ENCODE data around the gene ZNF444. TPM values are rescaled to one million over a fixed set of nuclear protein-coding genes. Genes with fewer than 3 reads are reported as not detected.
A peak's percentile ranks its signal among the peaks of the same experiment; 100 is the strongest.
"Not testable (repeated sequence)": the region's sequence is repeated elsewhere in the genome, so short reads cannot be mapped to it uniquely, and the experiment has no call there.

Gene ZNF444
- 23.4 and 36.1 TPM in 2 replicates for total RNA-seq (2014; rRNA removed; shearing (Covaris generic))

DNA sequence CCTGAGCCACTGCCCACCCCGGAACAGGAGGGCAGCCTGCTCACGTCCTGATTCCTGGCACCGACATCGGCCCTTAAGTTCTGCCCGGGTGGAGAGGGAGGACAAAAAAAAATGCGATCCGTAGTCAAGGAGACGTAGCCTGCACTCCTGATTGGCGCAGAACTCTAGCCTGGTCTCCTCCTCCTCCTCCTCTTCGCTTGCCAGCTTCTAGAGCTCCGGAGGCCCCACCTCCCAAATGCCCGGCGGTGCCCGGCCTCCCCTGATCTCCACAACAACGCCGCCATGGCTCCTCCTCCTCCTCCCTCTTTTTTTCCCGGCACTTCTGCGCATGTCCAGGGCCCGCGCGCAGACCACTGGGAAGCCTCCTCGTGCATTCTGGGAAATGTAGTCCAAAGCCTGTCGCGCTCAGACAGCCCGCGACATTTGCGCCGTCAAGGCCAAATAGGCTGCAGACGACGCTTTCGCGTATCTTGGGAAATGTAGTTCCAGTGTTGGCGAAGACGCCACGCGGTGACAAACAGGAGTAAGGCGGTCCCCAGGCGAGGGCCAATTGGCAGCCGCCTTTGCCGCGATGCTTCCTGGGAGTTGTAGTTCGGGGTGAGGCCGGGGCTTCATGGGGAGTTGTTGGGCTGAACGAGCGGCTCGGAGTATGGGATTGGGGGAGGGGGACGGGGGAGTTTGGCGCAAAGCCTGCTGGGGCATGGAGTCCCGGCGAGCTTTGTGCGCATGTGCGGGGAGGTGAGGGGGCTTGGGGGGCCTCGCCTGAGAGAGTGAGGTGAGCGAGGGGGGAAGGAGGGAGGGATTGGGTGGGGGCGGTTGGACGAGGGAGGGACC lies at the start of gene ZNF444:
ZNF444 (plus strand) TSS at position 705 of the 834 bp plus-strand sequence. CDS start 5,625 bp downstream, outside the sequence.
- H3K27me3 ChIP-seq (replicated peaks) = no peaks in the 10 kb centered on the region
- peak within 1 kb of the TSS; percentile 69 for H3K27ac ChIP-seq
- H3K36me3 ChIP-seq = 0 out of 2 replicates have a peak, but pooled peaks cover 4% of the 10 kb centered on the region
- DNase-seq (ENCODE audit: low read depth in 1 of 2, low spot score in 2 of 2) = peak; percentile 99 to 100
- peaks cover 5% of the 10 kb centered on the region; the same call in 1 of the 2 replicates for H3K4me1 ChIP-seq (replicated peaks)
- H3K4me3 ChIP-seq = peak within 1 kb of the TSS; percentile 43
- no peaks in the 10 kb centered on the region for H3K9me3 ChIP-seq (replicated peaks)

DNA sequence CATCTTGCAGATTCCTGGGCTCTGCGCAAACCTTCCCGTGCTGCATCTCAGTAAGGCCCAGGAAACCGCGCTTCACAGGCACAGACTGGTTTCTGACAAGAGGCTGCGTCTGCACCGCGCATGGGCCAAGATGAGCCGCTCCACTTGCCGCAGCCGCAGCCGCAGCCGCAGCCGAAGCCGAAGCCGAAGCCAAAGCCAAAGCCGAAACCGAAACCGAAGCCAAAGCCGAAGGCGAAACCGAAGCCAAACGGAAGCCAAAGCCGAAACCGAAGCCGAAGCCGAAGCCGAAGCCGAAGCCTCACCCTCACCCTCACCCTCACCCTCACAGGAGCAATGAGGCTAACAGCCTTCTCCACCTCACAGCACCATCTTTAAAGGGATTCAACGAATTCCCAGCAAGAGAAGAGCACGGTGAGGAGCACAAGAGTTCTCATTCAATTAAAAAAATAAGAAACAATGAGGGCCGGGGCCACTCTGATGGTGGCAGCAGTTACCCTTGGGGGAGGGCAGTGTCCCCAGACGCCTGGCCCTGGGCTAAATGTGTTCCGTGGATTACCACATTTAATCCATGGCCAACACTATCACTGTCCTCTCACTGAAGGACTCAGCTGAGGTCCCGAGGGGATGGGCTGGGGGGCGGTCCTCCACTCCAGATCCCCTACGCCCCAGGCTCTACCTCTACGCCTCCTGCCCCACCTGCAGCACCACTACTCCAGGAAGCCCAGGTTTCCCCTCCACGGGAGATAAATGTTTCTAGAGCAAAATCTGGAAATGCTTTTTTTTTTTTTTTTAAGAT lies 49.1 kb upstream of the ZNF444 start:
- no peaks in the 10 kb centered on the region for H3K4me1 ChIP-seq (replicated peaks)
- no peak overlapping the region for H3K4me3 ChIP-seq
- H3K27me3 ChIP-seq (replicated peaks) = no peaks in the 10 kb centered on the region
- no peak for DNase-seq (ENCODE audit: low read depth in 1 of 2, low spot score in 2 of 2)
- no peak overlapping the region for H3K27ac ChIP-seq
- peaks cover 20% of the 10 kb centered on the region for H3K9me3 ChIP-seq (replicated peaks)
- H3K36me3 ChIP-seq = peaks cover 56% of the 10 kb centered on the region

GRCh38 chr19:56092685-56093631 lies 48.1 kb upstream of the ZNF444 start:
- Histone ChIP-seq H3K4me3 (no peak overlapping the region), H3K36me3 (peaks cover 57% of the 10 kb centered on the region), H3K27me3 (replicated peaks) (no peaks in the 10 kb centered on the region), H3K9me3 (replicated peaks) (peaks cover 21% of the 10 kb centered on the region), H3K27ac (no peak overlapping the region), H3K4me1 (replicated peaks) (no peaks in the 10 kb centered on the region)
- DNase-seq (ENCODE audit: low read depth in 1 of 2, low spot score in 2 of 2) = no peak

DNA sequence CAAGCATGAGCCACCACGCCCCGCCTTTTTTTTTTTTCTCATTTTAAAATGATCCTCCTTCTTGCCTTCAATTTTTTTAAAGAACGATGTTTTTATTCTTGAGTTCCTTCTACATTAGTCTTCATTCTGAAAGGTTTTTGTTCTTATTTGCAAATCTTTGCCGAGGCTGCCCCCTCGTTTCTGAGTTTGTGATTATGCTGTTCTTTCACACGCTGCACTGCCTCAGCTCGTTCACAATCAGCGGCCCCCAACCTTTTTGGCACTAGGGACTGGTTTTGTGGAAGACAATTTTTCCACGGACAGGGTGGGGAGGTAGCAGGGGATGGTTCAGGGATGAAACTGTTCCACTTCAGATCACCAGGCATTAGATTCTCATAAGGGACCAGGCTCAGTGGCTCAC lies 46.6 kb upstream of the ZNF444 start:
- Histone ChIP-seq H3K27ac (no peak overlapping the region), H3K27me3 (replicated peaks) (no peaks in the 10 kb centered on the region), H3K4me1 (replicated peaks) (no peaks in the 10 kb centered on the region), H3K36me3 (peaks cover 58% of the 10 kb centered on the region), H3K4me3 (no peak overlapping the region), H3K9me3 (replicated peaks) (peaks cover 28% of the 10 kb centered on the region)
- DNase-seq (ENCODE audit: low read depth in 1 of 2, low spot score in 2 of 2) = no peak

- Histone ChIP-seq H3K27ac (no peak overlapping the region), H3K4me3 (no peak overlapping the region), H3K4me1 (replicated peaks) (no peaks in the 10 kb centered on the region), H3K27me3 (replicated peaks) (no peaks in the 10 kb centered on the region), H3K36me3 (peaks cover 52% of the 10 kb centered on the region), H3K9me3 (replicated peaks) (peaks cover 28% of the 10 kb centered on the region)
- DNase-seq (ENCODE audit: low read depth in 1 of 2, low spot score in 2 of 2) = no peak
Measured at GRCh38 chr19:56096665-56097064, 44.4 kb upstream of the ZNF444 start.

DNA sequence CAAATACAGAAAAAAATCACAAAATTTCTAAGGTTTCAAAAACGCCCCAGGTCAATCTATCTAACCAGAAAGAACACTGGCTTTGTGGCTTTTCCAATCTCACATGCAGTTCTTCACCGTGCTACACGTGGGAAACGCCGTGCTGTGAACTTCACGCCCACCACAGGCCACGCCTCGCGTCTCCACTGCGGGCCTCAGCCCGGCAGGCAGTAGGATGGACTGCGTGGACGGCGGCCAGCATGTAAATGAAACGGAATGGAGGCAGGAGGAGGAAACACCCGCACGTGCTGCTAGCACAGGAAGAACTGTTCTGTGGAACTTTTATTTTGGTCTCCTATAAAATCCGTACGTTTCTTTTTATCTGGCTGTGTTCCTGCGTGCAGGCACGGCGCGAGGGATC lies 43.8 kb upstream of the ZNF444 start:
- Histone ChIP-seq H3K36me3 (peaks cover 57% of the 10 kb centered on the region), H3K4me1 (replicated peaks) (no peaks in the 10 kb centered on the region), H3K27ac (no peak overlapping the region), H3K9me3 (replicated peaks) (peaks cover 25% of the 10 kb centered on the region), H3K4me3 (no peak overlapping the region), H3K27me3 (replicated peaks) (no peaks in the 10 kb centered on the region)
- DNase-seq (ENCODE audit: low read depth in 1 of 2, low spot score in 2 of 2) = no peak

GRCh38 chr19:56097776-56098175 lies 43.3 kb upstream of the ZNF444 start:
- peaks cover 61% of the 10 kb centered on the region for H3K36me3 ChIP-seq
- H3K27me3 ChIP-seq (replicated peaks) = no peaks in the 10 kb centered on the region
- peaks cover 23% of the 10 kb centered on the region for H3K9me3 ChIP-seq (replicated peaks)

DNA sequence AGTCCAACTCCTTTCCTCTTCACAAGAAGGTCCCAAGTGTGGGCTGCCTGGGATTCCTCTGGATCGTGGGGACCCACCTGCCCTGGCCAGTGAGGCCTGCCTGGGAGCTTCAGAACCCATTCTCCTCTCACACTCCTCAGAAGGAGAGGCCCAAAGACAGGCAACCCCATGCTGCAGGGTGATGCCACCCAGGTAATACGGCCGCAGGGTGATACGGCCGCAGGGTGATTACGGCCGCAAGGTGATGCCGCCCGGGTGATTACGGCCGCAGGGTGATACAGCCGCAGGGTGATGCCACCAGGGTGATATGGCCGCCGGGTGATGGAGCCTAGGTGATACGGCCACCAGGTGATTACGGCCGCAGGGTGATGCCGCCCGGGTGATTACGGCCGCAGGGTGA lies 42.9 kb upstream of the ZNF444 start:
- H3K4me1 ChIP-seq (replicated peaks); DNase-seq (ENCODE audit: low read depth in 1 of 2, low spot score in 2 of 2); H3K27ac ChIP-seq; H3K27me3 ChIP-seq (replicated peaks); H3K4me3 ChIP-seq: not testable (repeated sequence)
- Histone ChIP-seq H3K36me3 (peaks cover 63% of the 10 kb centered on the region), H3K9me3 (replicated peaks) (peaks cover 22% of the 10 kb centered on the region)

More at GRCh38 chr19:56097776-56098175, 43.3 kb upstream of the ZNF444 start:
- DNase-seq (ENCODE audit: low read depth in 1 of 2, low spot score in 2 of 2) = no peak
- no peak overlapping the region for H3K27ac ChIP-seq
- H3K4me1 ChIP-seq (replicated peaks) = no peaks in the 10 kb centered on the region
- no peak overlapping the region for H3K4me3 ChIP-seq

DNA sequence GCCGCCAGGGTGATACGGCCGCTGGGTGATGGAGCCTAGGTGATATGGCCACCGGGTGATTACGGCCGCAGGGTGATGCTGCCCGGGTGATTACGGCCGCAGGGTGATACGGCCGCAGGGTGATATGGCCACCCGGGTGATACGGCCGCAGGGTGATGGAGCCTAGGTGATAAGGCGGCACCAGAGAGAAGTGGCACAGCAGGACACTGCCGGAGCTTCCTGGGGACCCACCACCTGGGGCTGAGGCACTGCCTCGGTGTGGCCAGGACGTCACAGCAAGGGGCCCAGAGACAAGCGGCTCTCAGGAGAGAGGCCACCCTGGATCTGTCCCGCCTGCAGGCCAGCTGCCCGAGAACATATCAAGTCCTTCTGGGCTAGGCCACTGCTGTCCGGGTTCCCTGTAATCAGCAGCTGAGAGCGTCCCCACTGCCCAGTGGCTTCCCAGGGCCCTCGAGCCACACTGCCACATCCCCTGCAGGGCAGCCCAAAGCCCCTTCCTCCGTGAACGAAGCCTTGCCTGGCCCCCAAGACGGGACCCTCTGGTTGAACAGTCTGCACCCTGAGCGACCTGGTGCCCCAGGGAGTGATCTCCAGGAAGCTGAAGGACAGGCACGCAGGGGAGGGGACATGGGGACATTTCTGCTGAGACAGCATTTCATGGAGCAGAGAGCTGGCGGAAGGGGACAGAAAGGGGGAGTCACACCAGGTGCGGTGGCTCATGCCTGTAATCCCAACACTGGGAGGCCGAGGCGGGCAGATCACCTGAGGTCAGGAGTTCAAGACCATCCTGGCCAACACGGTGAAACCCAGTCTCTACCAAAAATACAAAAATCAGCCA lies 42.1 kb upstream of the ZNF444 start:
- H3K4me3 ChIP-seq = no peak overlapping the region
- H3K27me3 ChIP-seq (replicated peaks) = no peaks in the 10 kb centered on the region
- no peak overlapping the region for H3K27ac ChIP-seq
- DNase-seq (ENCODE audit: low read depth in 1 of 2, low spot score in 2 of 2) = no peak
- H3K9me3 ChIP-seq (replicated peaks) = peaks cover 22% of the 10 kb centered on the region
- H3K36me3 ChIP-seq = peaks cover 59% of the 10 kb centered on the region
- H3K4me1 ChIP-seq (replicated peaks) = no peaks in the 10 kb centered on the region

GRCh38 chr19:56099638-56100539 lies 41.2 kb upstream of the ZNF444 start:
- Histone ChIP-seq H3K27me3 (replicated peaks) (no peaks in the 10 kb centered on the region), H3K4me3 (no peak overlapping the region), H3K9me3 (replicated peaks) (peaks cover 22% of the 10 kb centered on the region), H3K27ac (no peak overlapping the region), H3K4me1 (replicated peaks) (no peaks in the 10 kb centered on the region), H3K36me3 (peaks cover 58% of the 10 kb centered on the region)
- no peak for DNase-seq (ENCODE audit: low read depth in 1 of 2, low spot score in 2 of 2)

DNA sequence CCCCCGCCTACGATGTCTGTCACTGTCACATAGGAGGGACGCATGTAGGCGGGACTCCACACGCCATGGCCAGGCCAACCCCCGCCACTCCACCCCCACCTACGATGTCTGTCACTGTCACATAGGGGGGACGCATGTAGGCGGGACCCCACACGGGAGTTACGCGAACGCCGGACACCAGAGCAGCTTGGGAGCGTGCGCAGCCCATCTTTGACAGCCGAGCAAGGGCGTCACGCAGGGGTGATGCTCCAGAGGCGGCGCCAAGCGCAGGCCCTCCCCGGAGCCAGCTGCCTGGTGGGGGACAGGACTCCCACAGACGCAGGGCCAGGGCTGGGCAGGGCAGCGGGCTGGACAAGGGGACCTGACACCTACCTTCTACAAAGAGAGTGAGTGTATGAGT lies 40.0 kb upstream of the ZNF444 start:
- no peaks in the 10 kb centered on the region for H3K4me1 ChIP-seq (replicated peaks)
- peaks cover 12% of the 10 kb centered on the region for H3K9me3 ChIP-seq (replicated peaks)
- peaks cover 53% of the 10 kb centered on the region for H3K36me3 ChIP-seq
- H3K27me3 ChIP-seq (replicated peaks) = no peaks in the 10 kb centered on the region
- no peak for DNase-seq (ENCODE audit: low read depth in 1 of 2, low spot score in 2 of 2)
- no peak overlapping the region for H3K4me3 ChIP-seq
- no peak overlapping the region for H3K27ac ChIP-seq

All from SJSA1 (cell line).